Measurements from ENCODE around the gene GALNT17.

GRCh38 chr7:71753236-71753635 lies 621.3 kb downstream of the GALNT17 start:
- TF ChIP-seq REST (IDR thresholded peaks at IDR 0.05; ENCODE audit: insufficient read depth in 1 of 2, low read depth in 2 of 2, low read length in 2 of 2) (no peak), POLR2AphosphoS5 (IDR thresholded peaks at IDR 0.05; ENCODE audit: low read depth, low read length) (no peak), FOXP2 (optimal IDR thresholded peaks at IDR 0.05; ENCODE audit: borderline replicate concordance, extremely low read depth, extremely low read length, insufficient read depth) (no peak)
